NCI-H748 treated with DMSO at 0.1 percent for 48 hours (cell line): ENCODE data around the gene ZNF316.

Source experiments
- DNase-seq: peaks from one replicate; lab custom pipeline; 2025; lab: John Stamatoyannopoulos, UW

The ZNF316 gene

DNA sequence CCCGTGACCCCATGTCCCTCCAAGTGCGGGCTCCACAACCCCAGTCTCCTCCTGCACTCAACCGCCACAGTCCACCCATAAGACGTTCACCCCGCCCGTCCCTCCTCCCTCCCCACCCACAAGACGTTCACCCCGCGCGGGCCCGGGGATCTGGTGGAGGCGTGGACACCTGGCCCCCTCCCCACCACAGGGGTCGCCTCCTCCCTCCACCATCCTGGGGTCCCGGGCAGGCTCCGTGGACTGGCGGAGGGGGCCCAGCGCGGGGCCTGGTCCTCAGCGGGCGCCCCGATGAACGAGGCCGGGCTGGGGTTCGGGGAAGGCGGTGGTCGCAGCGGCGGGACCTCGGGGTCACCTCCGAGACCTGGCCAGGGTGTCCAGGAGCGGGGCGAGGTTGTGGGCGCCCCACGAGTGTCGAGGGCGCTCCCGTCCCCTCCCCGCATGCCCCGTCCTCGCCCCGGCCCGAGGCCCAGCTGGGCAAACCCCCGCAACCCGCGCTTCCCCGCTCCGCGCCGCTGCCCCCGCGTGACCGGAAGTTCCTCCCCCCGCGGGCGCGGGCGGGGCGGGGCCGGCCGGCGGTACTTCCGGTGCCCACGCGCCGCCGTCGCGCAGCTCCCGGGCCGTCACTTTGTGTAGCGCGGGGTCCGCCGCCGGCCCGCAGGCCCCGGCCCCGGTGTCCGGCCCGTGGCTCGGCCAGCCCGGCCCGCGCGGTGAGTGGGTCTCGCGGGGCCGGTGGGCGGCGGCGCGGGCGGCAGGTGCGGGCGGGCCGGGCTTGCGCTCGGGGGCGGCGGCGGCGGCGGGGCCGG, at the start of gene ZNF316:
ZNF316 (plus strand) TSS at position 578 of the 803 bp plus-strand sequence. CDS start 5,092 bp downstream, outside the sequence.
- DNase-seq: no peak

DNA sequence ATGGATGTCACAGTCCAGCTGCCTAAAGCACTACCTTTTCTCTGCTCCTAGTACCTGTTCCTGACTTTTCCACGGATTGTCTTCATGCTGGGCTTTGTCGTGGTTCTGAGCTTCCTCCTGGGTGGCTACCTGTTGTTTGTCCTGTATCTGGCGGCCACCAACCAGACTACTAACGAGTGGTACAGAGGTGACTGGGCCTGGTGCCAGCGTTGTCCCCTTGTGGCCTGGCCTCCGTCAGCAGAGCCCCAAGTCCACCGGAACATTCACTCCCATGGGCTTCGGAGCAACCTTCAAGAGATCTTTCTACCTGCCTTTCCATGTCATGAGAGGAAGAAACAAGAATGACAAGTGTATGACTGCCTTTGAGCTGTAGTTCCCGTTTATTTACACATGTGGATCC, 48.6 kb upstream of the ZNF316 start:
- DNase-seq: no peak

DNA sequence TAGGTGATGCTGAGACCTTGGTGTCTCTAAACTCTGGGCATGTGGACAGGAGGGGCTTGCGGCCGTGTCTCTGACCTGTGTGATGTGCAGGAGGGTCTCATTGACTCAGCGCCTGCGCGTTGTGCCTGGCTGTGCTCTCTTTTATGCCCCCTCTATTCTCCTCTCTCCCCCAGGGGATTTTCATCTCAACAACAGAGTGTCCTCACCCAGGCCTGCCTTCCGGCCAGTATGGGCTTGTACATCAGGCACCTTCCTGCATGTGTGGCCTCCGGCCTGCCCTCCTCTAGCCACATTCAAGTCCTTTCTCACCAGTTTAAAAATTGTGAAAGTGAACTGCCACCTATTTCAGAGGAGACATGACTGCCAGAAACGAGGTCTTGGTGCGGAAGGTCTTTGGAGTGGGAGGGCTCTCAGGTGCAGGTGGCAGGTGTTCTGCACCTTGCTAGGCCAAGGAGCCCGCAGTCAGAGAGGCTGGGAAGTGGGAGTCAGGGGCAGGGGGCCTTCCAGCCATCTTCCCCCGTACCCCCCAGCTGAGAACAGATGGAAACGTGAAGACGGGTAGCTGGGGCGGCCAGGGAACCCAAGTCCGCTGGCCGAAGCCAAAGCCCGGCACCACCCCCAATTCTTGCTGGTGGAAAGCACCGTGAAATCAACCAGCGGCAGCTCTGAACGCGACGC, 47.8 kb upstream of the ZNF316 start:
- DNase-seq: no peak

DNA sequence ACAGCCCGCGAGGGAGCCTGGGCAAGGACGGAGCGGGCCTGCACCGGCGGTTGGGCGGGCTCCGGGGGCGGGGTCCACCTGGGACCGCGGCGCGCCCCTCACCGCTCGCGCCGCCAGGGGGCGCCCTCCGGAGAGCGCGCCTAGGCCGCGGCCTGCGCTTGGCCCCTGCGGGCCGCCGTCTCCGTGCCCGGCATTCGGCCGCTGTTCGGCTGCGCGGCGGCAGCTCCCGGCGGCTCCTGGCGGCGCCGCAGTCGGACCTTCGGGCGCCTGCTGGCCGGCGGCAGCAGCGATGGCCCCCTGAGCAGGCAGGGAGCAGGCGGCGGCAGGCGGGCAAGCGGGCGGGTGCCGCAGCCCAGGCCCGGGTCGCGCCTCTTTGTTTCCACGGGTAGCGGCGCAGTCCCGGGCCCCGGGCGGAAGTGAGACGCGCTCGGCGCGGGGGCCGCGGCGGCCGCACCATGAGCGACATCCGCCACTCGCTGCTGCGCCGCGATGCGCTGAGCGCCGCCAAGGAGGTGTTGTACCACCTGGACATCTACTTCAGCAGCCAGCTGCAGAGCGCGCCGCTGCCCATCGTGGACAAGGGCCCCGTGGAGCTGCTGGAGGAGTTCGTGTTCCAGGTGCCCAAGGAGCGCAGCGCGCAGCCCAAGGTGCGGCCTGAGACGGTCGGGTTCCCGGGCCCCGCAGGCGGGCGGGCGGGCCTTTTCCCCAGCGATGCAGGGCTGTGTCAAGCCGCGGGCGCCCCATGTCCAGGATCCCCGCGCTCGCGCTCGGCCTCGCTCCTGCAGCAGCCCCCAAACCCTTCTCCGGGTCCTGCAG, 47.1 kb upstream of the ZNF316 start, which contains the start of gene INTS15:
INTS15 (plus strand) TSS at position 193 of the 816 bp plus-strand sequence; CDS start at position 456, 263 bp downstream.
- peak; percentile 42 for DNase-seq

DNA sequence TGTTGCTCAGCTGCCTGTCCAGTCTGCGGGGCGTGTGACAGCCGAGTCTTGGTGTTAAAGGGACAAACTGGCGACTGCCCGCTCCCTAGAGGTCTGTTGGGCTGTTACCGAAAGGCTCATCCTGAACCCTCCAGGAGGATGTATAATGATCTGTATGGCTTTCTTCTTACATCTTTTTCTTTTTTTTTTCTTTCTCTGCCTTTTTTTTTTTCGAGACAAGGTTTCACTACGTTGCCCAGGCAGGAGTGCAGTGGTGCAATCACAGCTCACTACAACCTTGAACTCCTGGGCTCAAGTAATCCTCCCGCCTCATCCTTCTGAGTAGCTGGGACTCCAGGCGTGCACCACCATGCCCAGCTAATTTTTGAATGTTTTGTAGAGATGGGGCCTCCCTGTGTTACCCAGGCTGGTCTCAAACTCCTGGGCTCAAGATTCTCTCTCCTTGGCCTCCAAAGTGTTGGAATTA, 46.4 kb upstream of the ZNF316 start:
- no peak for DNase-seq

DNA sequence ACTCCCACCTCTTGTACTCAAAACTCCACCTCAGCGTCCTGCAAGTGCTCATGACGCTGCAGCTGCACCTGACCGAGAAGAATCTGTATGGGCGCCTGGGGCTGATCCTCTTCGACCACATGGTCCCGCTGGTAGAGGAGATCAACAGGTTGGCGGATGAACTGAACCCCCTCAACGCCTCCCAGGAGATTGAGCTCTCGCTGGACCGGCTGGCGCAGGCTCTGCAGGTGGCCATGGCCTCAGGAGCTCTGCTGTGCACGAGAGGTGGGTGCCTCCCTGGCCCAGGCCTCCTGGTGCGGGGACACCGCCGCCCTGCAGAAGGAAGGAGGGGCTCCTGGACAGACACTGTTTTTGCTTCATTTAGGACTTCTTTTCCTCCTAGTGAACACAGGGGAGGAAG, 37.0 kb upstream of the ZNF316 start:
- no peak for DNase-seq

DNA sequence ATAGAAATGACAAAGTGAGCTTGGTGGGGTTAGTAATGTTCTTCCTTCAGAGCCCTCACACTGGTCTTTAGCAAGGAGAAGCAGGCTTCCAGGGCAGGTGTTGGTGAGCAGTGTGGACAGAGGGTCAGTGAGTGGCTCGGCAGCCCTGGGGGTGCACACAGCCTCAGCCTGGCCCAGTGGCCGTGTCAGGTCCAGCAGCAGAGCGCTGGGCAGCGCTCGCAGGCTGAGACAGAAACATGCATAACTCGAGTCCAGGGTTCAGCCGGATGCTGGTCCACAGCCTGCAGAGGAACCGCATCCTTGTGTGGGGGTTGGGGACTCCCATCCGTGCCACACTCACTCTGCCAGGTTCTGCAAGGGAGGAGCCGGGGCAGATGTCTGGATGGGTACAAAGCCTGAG, 32.7 kb upstream of the ZNF316 start:
- DNase-seq: no peak

DNA sequence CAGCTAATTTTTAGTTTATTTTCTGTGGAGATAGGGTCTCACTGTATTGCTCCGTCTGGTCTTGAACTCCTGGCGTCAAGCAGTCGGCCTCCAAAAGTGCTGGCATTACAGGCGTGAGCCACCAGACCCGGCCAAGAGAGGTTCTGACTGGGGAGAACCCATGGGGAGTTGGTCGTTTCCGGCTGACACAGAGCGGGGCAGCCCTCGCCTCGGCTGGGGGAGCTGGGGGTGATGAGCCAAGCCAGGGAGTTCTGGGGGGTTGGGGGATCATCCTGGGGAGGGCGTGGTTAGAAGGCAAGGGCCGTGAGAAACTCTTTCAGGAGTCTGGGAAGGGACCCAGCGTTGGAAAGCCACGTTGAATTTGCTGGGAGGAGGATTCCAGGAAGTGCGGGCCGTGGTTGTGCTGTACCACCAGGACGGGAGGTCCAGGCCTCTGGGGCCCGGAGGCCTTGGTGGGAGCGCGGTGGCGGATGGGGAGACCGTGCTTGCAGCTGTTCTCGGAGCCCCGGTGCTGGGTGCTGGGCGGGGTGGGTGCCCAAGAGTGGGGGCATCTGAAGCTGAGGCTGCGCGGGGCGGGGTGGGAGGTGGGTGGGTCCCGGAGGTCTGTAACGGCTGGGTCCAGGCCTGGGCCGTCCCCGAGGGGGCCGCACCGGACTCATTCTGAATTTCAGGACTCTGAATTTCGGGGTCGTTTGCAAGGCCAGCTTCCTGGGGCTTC, 30.1 kb upstream of the ZNF316 start:
- no peak for DNase-seq

DNA sequence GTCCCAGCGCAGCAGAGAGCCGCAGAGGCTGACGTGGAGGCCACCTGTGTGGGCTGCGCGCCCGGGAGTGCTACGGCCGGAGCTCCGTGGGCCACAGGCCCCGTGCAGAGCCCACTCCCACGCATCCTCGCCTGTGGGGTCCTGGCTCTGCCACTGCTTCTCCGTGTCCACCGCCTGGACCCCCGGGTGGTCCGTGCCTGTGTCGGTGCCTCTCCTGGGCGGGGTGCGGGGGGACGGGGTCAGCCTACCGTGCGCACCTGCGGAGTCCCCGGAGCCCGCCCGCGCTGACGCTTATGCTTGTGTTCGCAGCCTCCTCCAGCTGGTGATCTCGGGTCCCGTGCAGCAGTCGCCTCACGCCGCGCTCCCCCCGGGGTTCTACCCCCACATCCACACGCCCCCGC, 29.5 kb upstream of the ZNF316 start:
- DNase-seq: no peak

DNA sequence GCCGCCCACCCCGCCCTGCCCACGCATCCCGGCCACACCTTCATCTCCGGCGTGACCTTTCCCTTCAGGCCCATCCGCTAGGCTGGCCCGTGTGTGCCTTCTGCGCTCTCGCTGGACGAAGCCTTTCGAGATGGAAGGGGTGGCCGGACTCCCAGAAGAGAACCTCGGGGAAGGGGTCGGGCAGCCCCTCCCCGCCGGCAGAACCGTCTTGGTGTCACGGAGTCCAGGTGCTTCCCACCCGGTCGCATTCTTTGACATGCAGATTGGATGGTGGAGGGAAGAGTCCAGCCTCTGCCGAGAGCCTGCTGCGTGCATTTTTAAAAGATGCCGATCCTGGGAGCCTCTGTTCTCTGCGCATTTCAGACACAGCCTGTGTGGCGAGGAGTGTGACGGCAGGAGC, 29.0 kb upstream of the ZNF316 start:
- DNase-seq: no peak

DNA sequence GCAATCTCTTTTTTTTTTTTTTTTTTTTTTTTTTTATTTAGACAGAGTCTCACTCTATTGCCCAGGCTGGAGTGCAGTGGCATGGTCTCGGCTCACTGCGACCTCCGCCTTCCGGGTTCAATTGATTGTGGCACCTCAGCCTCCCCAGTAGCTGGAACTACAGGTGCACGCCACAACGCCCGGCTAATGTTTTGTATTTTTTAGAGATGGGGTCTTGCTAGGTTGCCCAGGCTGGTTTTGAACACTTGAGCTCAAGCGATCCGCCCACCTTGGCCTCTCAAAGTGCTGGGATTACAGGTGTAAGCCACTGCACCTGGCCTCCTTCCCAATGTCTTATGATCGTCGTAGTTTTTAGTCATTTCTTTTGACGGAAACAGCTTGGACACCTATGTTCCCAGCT, 28.3 kb upstream of the ZNF316 start:
- no peak for DNase-seq

DNA sequence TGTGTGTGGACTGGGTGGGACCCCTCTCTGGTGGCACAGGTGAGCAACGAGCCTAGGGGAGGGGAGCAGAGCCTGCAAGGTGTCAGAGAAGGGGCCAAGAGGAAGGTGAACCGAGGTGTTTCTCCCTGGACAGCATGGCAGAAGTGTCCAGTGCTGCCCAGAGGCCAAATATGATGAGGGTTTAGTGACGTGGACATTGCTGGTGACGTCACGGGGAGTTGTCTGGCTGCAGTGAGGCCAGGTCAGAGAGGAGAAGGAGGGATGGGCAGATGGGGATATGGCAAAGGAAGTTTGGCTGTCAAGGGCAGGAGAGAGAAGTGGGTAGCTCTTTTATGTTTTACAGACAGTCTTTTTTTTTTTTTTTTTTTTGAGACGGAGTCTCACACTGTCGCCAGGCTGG, 24.3 kb upstream of the ZNF316 start:
- no peak for DNase-seq

DNA sequence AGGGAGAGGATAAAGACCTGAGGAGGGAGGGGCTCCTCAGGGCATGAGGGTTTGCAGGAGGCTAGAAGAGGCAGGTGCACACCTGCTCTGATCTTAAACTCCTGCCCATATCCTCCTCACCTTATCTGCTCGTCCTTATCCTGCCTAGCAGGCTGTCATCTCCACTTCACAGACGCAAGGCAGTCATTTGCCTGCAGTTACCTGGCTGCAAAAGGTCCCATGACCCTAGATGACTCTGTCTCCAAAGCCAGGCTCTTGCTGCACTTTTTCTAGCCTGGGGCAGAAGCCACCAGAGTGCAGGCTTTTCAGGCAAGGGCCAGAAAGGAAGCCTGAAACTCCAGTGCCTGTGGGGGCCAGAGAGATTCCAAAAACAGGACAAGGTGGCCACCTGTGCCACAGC, 23.4 kb upstream of the ZNF316 start:
- DNase-seq: no peak

DNA sequence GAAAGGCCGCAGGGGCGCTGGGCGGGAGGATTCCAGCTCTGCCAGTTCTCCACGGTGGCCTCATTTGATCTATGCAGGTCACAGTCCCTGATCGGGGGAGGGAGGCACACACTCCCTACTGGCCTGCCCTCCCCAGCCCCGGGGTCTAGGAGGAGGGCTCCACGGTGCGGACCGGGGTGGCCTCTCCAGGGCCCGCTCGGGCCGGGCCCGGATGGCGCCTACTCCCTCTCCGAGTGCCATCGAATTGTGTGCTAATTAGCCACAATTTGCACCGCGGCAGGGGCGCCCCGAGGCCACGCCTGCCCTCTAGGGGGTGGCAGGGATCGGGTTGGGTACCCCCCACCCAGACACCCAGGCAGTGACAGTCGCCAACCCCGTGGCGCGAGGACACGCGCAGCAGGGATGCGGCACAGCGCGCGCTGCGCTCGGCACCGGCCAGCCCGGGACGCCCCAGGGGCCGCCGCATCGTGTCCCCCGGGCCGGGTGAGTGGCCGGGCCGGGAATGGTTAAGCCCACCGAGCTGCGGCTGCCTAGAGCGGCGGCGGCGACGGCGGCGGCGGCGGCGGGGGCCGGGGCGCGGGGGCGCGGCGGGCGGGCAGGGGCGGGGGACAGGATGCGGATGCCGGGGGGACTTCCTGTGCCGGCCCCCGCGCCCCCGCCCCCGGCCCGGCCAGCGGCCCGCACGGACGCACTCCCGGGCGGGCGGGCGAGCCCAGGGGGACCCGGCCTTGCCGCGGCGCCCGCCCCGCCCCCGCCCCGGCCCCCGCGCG, 22.0 kb upstream of the ZNF316 start, which contains the start of gene ZNF853:
ZNF853 (plus strand) TSS at position 658 of the 770 bp plus-strand sequence. CDS start 565 bp downstream, outside the sequence.
- DNase-seq: no peak

DNA sequence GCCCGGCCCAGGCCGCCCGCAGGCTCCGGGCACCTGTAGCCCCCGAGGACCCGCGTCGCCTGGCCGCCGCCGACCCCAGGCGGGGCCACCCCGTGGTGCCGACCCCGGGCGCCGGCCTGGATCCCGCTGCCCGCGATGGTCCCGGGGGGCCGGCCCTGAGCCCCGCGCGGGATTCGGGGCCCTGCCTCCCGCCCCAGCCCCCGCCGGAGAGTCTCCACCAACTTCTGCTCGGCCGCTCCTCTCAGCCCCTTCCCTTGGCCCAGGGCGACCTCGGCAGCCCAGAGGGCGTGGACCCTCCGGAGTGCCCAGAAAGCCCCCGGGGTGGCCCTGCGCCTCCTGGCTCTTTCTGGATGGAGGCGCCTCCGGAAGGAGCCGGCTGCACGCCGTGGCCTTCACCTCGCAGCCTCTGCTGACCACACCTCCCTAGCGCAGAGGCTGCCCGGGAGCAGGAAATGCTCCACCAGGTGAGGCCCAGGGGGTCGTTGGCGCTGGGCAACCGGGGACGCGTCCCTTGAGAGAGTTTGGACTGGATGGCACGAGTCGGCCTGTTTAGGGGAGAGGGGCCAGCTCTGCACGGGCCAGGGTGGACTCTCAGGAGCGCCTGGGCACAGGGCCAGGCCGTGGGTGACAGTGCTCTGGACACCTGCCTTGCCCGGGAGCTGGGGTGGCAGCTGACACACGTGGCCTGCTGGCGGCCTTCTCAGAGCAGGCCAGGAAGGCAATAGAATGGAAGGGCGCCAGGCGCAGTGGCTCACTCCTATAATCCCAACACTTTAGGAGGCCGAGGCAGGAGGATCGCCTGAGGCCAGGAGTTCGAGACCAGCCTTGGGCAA, 21.2 kb upstream of the ZNF316 start:
- DNase-seq: peak; percentile 45

DNA sequence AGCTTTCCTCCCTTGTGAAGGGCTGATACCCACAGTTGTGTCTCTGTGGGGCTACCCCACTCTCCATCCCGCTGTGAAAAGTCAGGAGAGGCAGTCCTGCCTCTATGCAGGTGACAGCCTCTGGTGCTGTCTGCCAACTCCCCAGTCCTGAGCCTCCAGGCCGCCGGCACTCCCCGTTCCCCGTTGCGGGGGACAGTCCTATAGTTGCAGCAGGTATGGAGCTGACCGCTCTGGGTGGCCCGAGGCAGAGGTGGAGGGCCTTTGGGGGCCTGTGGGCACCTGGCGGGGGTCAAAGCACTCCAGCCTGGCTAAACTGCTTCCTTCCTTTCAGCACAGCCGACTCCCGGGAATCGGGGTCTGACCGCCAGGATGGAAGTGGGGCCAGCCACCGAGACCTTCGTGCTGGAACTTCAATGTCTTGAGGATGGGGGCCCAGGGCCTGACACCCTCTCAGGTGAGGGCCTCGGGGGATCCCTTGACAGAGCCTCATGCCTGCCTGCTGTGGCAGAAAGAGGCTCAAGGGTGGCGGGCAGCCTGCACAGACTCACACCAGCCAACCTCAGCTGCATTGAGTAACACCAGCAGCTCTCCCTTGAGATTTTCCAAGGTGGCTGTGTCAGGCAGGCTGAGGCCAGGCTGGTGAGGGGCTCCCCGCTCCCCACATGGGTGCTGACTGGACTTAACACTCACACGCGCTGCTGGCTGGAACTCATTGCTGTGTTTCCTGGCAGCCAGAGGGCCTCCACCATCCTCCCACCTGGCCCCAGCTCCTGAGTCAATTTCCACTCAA, 20.1 kb upstream of the ZNF316 start:
- no peak for DNase-seq

DNA sequence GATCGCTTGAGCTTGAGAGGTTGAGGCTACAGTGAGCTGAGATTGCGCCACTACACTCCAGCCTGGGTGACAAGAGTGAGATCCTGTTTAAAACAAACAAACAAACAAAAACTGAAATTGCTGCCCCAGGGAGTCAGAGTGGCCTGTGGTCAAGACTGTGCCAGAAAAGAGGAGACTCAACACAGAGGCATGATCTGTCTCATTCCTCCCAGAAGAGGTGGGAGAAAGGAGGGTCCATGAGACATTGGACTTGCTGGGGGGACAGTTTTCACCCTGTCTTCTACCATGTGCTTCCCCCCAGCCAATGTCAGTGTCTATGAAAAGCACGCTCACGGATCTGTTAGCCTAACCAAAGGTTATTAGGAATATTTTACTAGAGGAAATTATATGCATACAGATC, 18.5 kb upstream of the ZNF316 start:
- DNase-seq: no peak

DNA sequence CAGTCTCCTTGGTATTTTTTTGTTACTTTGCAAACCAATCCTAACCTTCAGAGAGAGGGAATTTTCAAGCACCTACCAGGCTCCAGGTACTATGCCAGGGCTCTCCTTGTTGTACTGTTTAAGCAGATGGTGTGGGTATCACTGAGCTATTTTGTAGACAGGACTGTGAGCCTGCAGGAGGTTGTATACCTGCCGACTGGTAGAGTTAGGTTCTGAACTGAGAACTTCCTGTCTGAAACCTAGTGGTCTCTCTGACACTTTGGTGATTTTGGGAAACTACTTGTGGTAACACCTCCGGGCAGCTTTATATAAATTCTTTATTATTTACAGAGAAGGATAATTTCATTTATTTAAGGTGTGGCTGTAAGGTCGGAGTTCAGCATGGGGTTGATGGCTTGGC, 17.2 kb upstream of the ZNF316 start:
- DNase-seq: no peak
